Testis (tissue), 2 donors: ENCODE measurements around the gene SYVN1.

Experiments used
- CTCF ChIP-seq, 3 experiments: fragments of 450-650 bp in 2 of 3; fragments of 200-600 bp in 1 of 3; sonication (generic) in 1 of 3; IDR thresholded peaks; one replicate each; pipeline ENCODE4 v1.5.1; 2016 to 2019; ENCODE audit warnings: antibody characterized with exemption in 3 of 3, mild to moderate bottlenecking in 2 of 3, moderate library complexity in 1 of 3
- POLR2A ChIP-seq: fragments of 450-650 bp; IDR thresholded peaks from one replicate; pipeline ENCODE4 v1.6.1; 2017; ENCODE audit warnings: antibody characterized with exemption, mild to moderate bottlenecking, moderate library complexity

DNA sequence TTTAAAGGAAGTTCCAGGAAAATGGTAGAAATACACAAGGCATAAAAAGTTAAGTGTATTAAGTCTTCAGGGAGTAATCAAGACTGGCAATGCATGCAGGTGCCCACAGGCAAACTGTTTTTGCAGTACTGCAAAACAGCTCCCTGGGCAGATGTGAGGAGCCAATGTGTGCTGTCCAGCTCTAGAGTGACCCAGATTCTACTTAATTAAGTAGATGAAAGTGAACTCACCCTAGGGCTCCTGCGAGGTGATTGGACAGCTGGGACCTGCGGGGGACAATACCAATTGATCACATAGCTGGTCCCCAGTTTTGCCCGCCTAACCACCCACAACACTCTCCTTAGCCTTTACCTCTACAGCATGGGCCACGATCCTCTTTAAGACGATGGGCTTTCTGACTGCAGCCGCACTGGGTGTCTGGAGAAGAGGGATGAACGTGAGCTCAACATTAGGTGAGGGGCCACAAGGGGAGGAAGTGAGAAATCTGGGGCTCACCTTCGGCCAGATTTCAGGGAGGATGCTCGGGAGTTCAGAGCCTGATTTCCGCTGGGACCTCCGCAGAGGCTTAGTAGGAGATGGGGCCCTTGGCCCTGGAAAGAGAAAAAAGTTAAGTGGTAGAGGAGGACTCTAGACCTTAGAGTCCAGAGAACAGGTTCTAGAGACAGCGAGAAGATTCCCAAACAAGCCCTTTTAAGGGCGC, 51.0 kb downstream of the SYVN1 start:
- TF ChIP-seq CTCF (IDR thresholded peaks at IDR 0.05) (no peak), POLR2A (no peak)
